GM12878 (cell line): ENCODE results near the gene INHBE. TPM values are rescaled to one million over a fixed set of nuclear protein-coding genes. Genes with fewer than 3 reads are reported as not detected.

Experiments
- ATAC-seq: fragments of 200-7000 bp; cut with Tn5 transposase; 3 replicates; pipeline ENCODE4 v1.9.1; 2020; ENCODE audit warnings: mild to moderate bottlenecking, moderate library complexity
- BruUV-seq: library from RNA; stranded (reverse); fragments of 400-500 nt; replicated peaks from 2 replicates; lab custom pipeline; 2021; lab: Mats Ljungman, UMichigan
- CTCF ChIA-PET: fragments of 300-600 bp; sonication (Branson Sonifier 250); formaldehyde crosslinking; extraction: SDS; loops from one replicate; lab custom pipeline; 2021; ENCODE audit warnings: inconsistent platforms; lab: Yijun Ruan, JAX
- POLR2A ChIA-PET: fragments of 350-600 bp; formaldehyde crosslinking; extraction: SDS; loops from one replicate; lab custom pipeline; 2021; ENCODE audit warnings: inconsistent platforms; lab: Charles Lee
- RAD21 ChIA-PET: fragments of 300-600 bp; sonication (Branson Sonifier 250); formaldehyde crosslinking; loops from one replicate; lab custom pipeline; 2023; ENCODE audit warnings: antibody characterized with exemption; ENCODE audit not compliant: unreplicated experiment; lab: Charles Lee
- SMC1A ChIA-PET: fragments of 300-600 bp; sonication (Branson Sonifier 250); formaldehyde crosslinking; loops from one replicate; lab custom pipeline; 2023; ENCODE audit not compliant: unreplicated experiment, uncharacterized antibody; lab: Charles Lee
- DNase-seq: peaks from one replicate; pipeline ENCODE4 v3.0.0-alpha.2; 2011; ENCODE audit warnings: low read depth, low spot score
- FAIRE-seq: peaks from 3 replicates; lab custom pipeline; 2011; peaks lifted over from hg19 to GRCh38; lab: Jason Lieb, UNC
- H2AFZ ChIP-seq: 2 replicates; pipeline ENCODE4 v1.6.0; 2011; ENCODE audit warnings: low read depth, low read length, control low read depth; ENCODE audit not compliant: control insufficient read depth
- H3K27ac ChIP-seq: 2 replicates; pipeline ENCODE4 v1.5.1; 2011; ENCODE audit warnings: control low read depth; ENCODE audit not compliant: control insufficient read depth, insufficient read depth
- H3K27me3 ChIP-seq, 2 experiments: replicated peaks in 1 of 2; 2 replicates each; pipeline versions ENCODE4 v1.6.0 to v1.6.1; 2011; ENCODE audit warnings: low read length in 1 of 2; ENCODE audit not compliant: control insufficient read depth in 2 of 2, insufficient read depth in 2 of 2
- H3K36me3 ChIP-seq, 2 experiments: 2 replicates each; pipeline ENCODE4 v1.5.1; 2011; ENCODE audit warnings: low read length in 1 of 2; ENCODE audit not compliant: control insufficient read depth in 2 of 2, insufficient read depth in 2 of 2
- H3K4me1 ChIP-seq: 2 replicates; pipeline ENCODE4 v1.6.1; 2011; ENCODE audit warnings: mild to moderate bottlenecking, low read length, moderate library complexity, mixed read lengths; ENCODE audit not compliant: control insufficient read depth, insufficient read depth
- H3K4me2 ChIP-seq: 2 replicates; pipeline ENCODE4 v1.6.0; 2011; ENCODE audit warnings: control low read depth; ENCODE audit not compliant: control insufficient read depth, insufficient read depth
- H3K4me3 ChIP-seq: fragments of 200-600 bp; sonication (generic); 2 replicates; pipeline ENCODE4 v1.5.1; 2016
- H3K79me2 ChIP-seq: 2 replicates; pipeline ENCODE4 v1.6.0; 2011; ENCODE audit warnings: low read length; ENCODE audit not compliant: control insufficient read depth, insufficient read depth
- H3K9ac ChIP-seq: 2 replicates; pipeline ENCODE4 v1.8.0; 2011; ENCODE audit warnings: low read length, control low read depth, mixed read lengths; ENCODE audit not compliant: control insufficient read depth, insufficient read depth
- H3K9me3 ChIP-seq: replicated peaks from 3 replicates; pipeline ENCODE4 v1.5.1; 2011; ENCODE audit warnings: mild to moderate bottlenecking, low read length; ENCODE audit not compliant: control insufficient read depth, insufficient read depth
- H4K20me1 ChIP-seq: 2 replicates; pipeline ENCODE4 v1.6.0; 2011; ENCODE audit not compliant: control insufficient read depth, insufficient read depth
- CEBPZ ChIP-seq: fragments of 150-350 bp; IDR thresholded peaks from 2 replicates; pipeline ENCODE4 v1.6.1; 2016; ENCODE audit warnings: low read depth, low read length
- IRF5 ChIP-seq: fragments of 450-650 bp; IDR thresholded peaks from 2 replicates; pipeline ENCODE4 v1.6.1; 2017; ENCODE audit warnings: borderline replicate concordance
- STAT3 ChIP-seq: IDR thresholded peaks from 2 replicates; pipeline ENCODE4 v1.6.1; 2011; ENCODE audit warnings: low read depth, low read length, improper control_type of control experiment
- SUPT20H ChIP-seq: IDR thresholded peaks from 2 replicates; pipeline ENCODE4 v1.6.1; 2011; ENCODE audit warnings: low read depth, mild to moderate bottlenecking, low read length, moderate library complexity, borderline replicate concordance; ENCODE audit not compliant: control insufficient read depth
- ZNF592 ChIP-seq: fragments of 450-650 bp; IDR thresholded peaks from 2 replicates; pipeline ENCODE4 v1.6.1; 2017; ENCODE audit warnings: mild to moderate bottlenecking, moderate library complexity
- ZZZ3 ChIP-seq: IDR thresholded peaks from 2 replicates; pipeline ENCODE4 v1.6.1; 2011; ENCODE audit warnings: low read depth; ENCODE audit not compliant: control insufficient read depth, insufficient read length
- WGBS: methylation state at CpG from one replicate; pipeline ENCODE4 v1.1.6; 2016; ENCODE audit warnings: low lambda C conversion rate; ENCODE audit not compliant: insufficient replicate concordance, insufficient coverage; ENCODE audit errors: missing lambda C conversion rate; 5-methylcytosine and 5-hydroxymethylcytosine counted together
- in situ Hi-C: fragments of 300-500 bp; cut with MboI; formaldehyde crosslinking; loops from 9 replicates; pipeline ENCODE4 v1.14.3; 2018; ENCODE audit warnings: mixed read lengths
- intact Hi-C: fragments of 100-400 bp; cut with micrococcal nuclease; formaldehyde crosslinking; loops from one replicate; pipeline ENCODE4 v1.14.2; 2022; ENCODE audit not compliant: unreplicated experiment
- polyA plus RNA-seq, 11 experiments: library from polyadenylated mRNA; depleted of rRNA in 4 of 11; unstranded in 6 of 11; stranded (reverse) in 5 of 11; fragments of >200 nt; fragmentation: Nextera tagmentation in 4 of 11; fragmentation: Illumina TruSeq in 1 of 11; extraction: Ambion mirVana in 4 of 11; extraction: Trizol in 1 of 11; gene quantifications; 1 replicate in 1 of 11; 2 replicates in 10 of 11; pipeline versions ENCODE4 v1.2.1 to v1.2.3, GENCODE V29; 2011 to 2016; ENCODE audit warnings: inconsistent platforms in 2 of 11, missing spikeins in 2 of 11, low read depth in 1 of 11
- total RNA-seq, 4 experiments: library from RNA; depleted of rRNA in 3 of 4; stranded (reverse); fragments of >200 nt in 3 of 4; fragmentation: Illumina TruSeq in 1 of 4; extraction: Trizol in 1 of 4; gene quantifications; 2 replicates each; pipeline versions ENCODE4 v1.2.1 to v1.2.3, GENCODE V29; 2013 to 2021

INHBE gene
- total and polyA plus RNA-seq, 10 of the 15 experiments (the other 5 are each of a cell fraction or from before 2014, with no cell fraction given), result 0.09 to 2.5 (median 0.37) TPM

GRCh38 chr12:57456737-57457490, 1.8 kb downstream of the INHBE start:
- RAD21 ChIA-PET, result interaction anchor here (2.8 to 6.8 kb wide), 3 partner anchors 20 to 212 kb away, joined by 10 to 224 read pairs (median 85); partner anchors contain the start of gene STAC3
- H3K27me3 ChIP-seq, result 0 out of 4 replicates have a peak, but pooled peaks cover 0 to 4% of the 10 kb centered on the region in 2 experiments
- SMC1A ChIA-PET, result interaction anchor here (1.4 to 7.6 kb wide), 5 partner anchors 20 to 193 kb away, joined by 4 to 226 read pairs (median 20); no protein-coding TSS in a partner anchor
- DNase-seq (no peak), ATAC-seq (no peak), FAIRE-seq (no peak)
- CTCF ChIA-PET, result interaction anchor here (0.6 to 11.0 kb wide), 16 partner anchors 12 to 1097 kb away, joined by 3 to 540 read pairs (median 19); partner anchors contain the start of genes ARHGAP9, INHBC and SHMT2
- TF ChIP-seq ZNF592 (no peak), CEBPZ (no peak), STAT3 (no peak), IRF5 (no peak), SUPT20H (no peak), ZZZ3 (no peak)
- no peaks in the 10 kb centered on the region for H3K36me3 ChIP-seq
- intact Hi-C loops (loop anchor here (5.0 kb wide), 1 partner anchor 165 kb away; no protein-coding TSS in a partner anchor), in situ Hi-C loops (loop anchor here (5.0 to 10.0 kb wide), 2 partner anchors 142 to 195 kb away; no protein-coding TSS in a partner anchor)
- H3K9me3 ChIP-seq, result no peaks in the 10 kb centered on the region
- POLR2A ChIA-PET, result interaction anchor here (0.5 to 2.2 kb wide), 4 partner anchors 20 to 206 kb away, joined by 3 to 9 read pairs (median 5); partner anchors contain the start of gene STAC3
- peaks cover 21% of the 10 kb centered on the region for H3K4me1 ChIP-seq
- WGBS, result 77% methylated on average over 6 of the region's 6 CpGs
- BruUV-seq, result no TSS peak
- H2AFZ ChIP-seq, result no peak overlapping the region
- no peak overlapping the region for H3K9ac ChIP-seq
- H3K79me2 ChIP-seq, result no peaks in the 10 kb centered on the region
- H3K4me2 ChIP-seq, result no peak overlapping the region
- H4K20me1 ChIP-seq, result 0 out of 2 replicates have a peak, but pooled peaks cover 2% of the 10 kb centered on the region
- H3K4me3 ChIP-seq, result no peak overlapping the region
- no peak overlapping the region for H3K27ac ChIP-seq
